ENCODE data around the gene MESP1.

Gene MESP1

GRCh38 chr15:89755701-89756100 lies 4.7 kb upstream of the MESP1 start:
- no peak for DNase-seq

- DNase-seq, result no peak
Measured at GRCh38 chr15:89754361-89755154, 3.5 kb upstream of the MESP1 start.

- DNase-seq, result no peak
Measured at GRCh38 chr15:89753855-89754254, 2.8 kb upstream of the MESP1 start.

- DNase-seq, result no peak
Measured at GRCh38 chr15:89751748-89752147, 699 bp upstream of the MESP1 start.

- DNase-seq, result no peak
Measured at GRCh38 chr15:89749951-89750559, 994 bp downstream of the MESP1 start.

GRCh38 chr15:89749526-89749925 lies 1.5 kb downstream of the MESP1 start:
- DNase-seq, result no peak

- DNase-seq, result no peak
Measured at GRCh38 chr15:89749054-89749453, 2.0 kb downstream of the MESP1 start.

GRCh38 chr15:89747708-89748682 lies 3.1 kb downstream of the MESP1 start:
- no peak for DNase-seq

- DNase-seq, result no peak
Measured at GRCh38 chr15:89746386-89746780, 4.7 kb downstream of the MESP1 start.

GRCh38 chr15:89745768-89746167 lies 5.3 kb downstream of the MESP1 start:
- no peak for DNase-seq

- no peak for DNase-seq
Measured at GRCh38 chr15:89745131-89745530, 5.9 kb downstream of the MESP1 start.

GRCh38 chr15:89743594-89743993 lies 7.5 kb downstream of the MESP1 start:
- no peak for DNase-seq

- DNase-seq, result no peak
Measured at GRCh38 chr15:89743011-89743410, 8.0 kb downstream of the MESP1 start.

GRCh38 chr15:89740137-89740536 lies 10.9 kb downstream of the MESP1 start:
- DNase-seq, result peak; percentile 64

- no peak for DNase-seq
Measured at GRCh38 chr15:89735773-89736172, 15.3 kb downstream of the MESP1 start.

- no peak for DNase-seq
Measured at GRCh38 chr15:89732451-89733172, 18.4 kb downstream of the MESP1 start.

GRCh38 chr15:89731275-89731674 lies 19.8 kb downstream of the MESP1 start:
- no peak for DNase-seq

GRCh38 chr15:89728254-89728653 lies 22.8 kb downstream of the MESP1 start:
- DNase-seq, result no peak

GRCh38 chr15:89725064-89725463 lies 26.0 kb downstream of the MESP1 start:
- DNase-seq, result no peak

GRCh38 chr15:89724621-89725020 lies 26.4 kb downstream of the MESP1 start:
- DNase-seq, result no peak

- no peak for DNase-seq
Measured at GRCh38 chr15:89723031-89723430, 28.0 kb downstream of the MESP1 start.

- no peak for DNase-seq
Measured at GRCh38 chr15:89714775-89715174, 36.3 kb downstream of the MESP1 start.

- DNase-seq, result no peak
Measured at GRCh38 chr15:89707577-89707976, 43.5 kb downstream of the MESP1 start.
